IPS DF 6.9 (cell line): ENCODE data around the gene LINC01488.

ENCODE experiments used
- DNase-seq: peaks from one replicate; pipeline ENCODE4 v3.0.0-alpha.2; 2013; ENCODE audit warnings: low read depth, low spot score
- H3K27ac ChIP-seq: one replicate; pipeline ENCODE4 v1.5.1; 2013; ENCODE audit warnings: low read length, control low read depth
- H3K27me3 ChIP-seq: 2 replicates; pipeline ENCODE4 v1.6.1; 2013; ENCODE audit warnings: mild to moderate bottlenecking, low read length; ENCODE audit not compliant: control insufficient read depth, insufficient read depth
- H3K36me3 ChIP-seq: 2 replicates; pipeline ENCODE4 v1.6.1; 2013; ENCODE audit warnings: low read length; ENCODE audit not compliant: control insufficient read depth, insufficient read depth
- H3K4me1 ChIP-seq: 2 replicates; pipeline ENCODE4 v1.6.1; 2013; ENCODE audit warnings: low read length; ENCODE audit not compliant: control insufficient read depth, insufficient read depth
- H3K4me3 ChIP-seq: 2 replicates; pipeline ENCODE4 v1.5.1; 2013; ENCODE audit warnings: mild to moderate bottlenecking, low read length
- H3K9me3 ChIP-seq: 2 replicates; pipeline ENCODE4 v1.6.1; 2013; ENCODE audit warnings: low read length, inconsistent platforms; ENCODE audit not compliant: control insufficient read depth, insufficient read depth
- WGBS: extraction: QIAGEN DNeasy Blood & Tissue Kit; methylation state at CpG from one replicate; pipeline ENCODE4 v1.1.7; 2013; ENCODE audit warnings: mixed read lengths, missing lambda C conversion rate; ENCODE audit not compliant: insufficient read length, insufficient coverage; 5-methylcytosine and 5-hydroxymethylcytosine counted together

Gene LINC01488

GRCh38 chr11:69447786-69448185, 33.7 kb upstream of the LINC01488 start:
- Histone ChIP-seq H3K9me3 (no peaks in the 10 kb centered on the region), H3K27ac (no peak overlapping the region), H3K36me3 (no peaks in the 10 kb centered on the region), H3K4me1 (peaks cover 6% of the 10 kb centered on the region), H3K4me3 (no peak overlapping the region), H3K27me3 (no peaks in the 10 kb centered on the region)
- DNase-seq = no peak
- no CpG with 5 or more reads among the region's 7 CpGs for WGBS

GRCh38 chr11:69448471-69449284, 32.8 kb upstream of the LINC01488 start:
- H3K4me3 ChIP-seq = no peak overlapping the region
- DNase-seq = no peak
- no peaks in the 10 kb centered on the region for H3K36me3 ChIP-seq
- WGBS = no CpG with 5 or more reads among the region's 15 CpGs
- H3K9me3 ChIP-seq = no peaks in the 10 kb centered on the region
- no peak overlapping the region for H3K27ac ChIP-seq
- no peaks in the 10 kb centered on the region for H3K27me3 ChIP-seq
- H3K4me1 ChIP-seq = peaks cover 5% of the 10 kb centered on the region

GRCh38 chr11:69449320-69450063, 32.0 kb upstream of the LINC01488 start:
- no peak for DNase-seq
- H3K4me1 ChIP-seq = peaks cover 4% of the 10 kb centered on the region; the same call in 1 of the 2 replicates
- H3K27ac ChIP-seq = no peak overlapping the region
- no peaks in the 10 kb centered on the region for H3K36me3 ChIP-seq
- H3K4me3 ChIP-seq = no peak overlapping the region
- H3K9me3 ChIP-seq = no peaks in the 10 kb centered on the region
- no CpG with 5 or more reads among the region's 29 CpGs for WGBS
- H3K27me3 ChIP-seq = no peaks in the 10 kb centered on the region

GRCh38 chr11:69450064-69450856, 31.2 kb upstream of the LINC01488 start:
- no peak for DNase-seq
- Histone ChIP-seq H3K4me1 (peaks cover 2% of the 10 kb centered on the region; the same call in 1 of the 2 replicates), H3K4me3 (no peak overlapping the region), H3K27me3 (no peaks in the 10 kb centered on the region), H3K27ac (no peak overlapping the region), H3K9me3 (no peaks in the 10 kb centered on the region), H3K36me3 (no peaks in the 10 kb centered on the region)
- WGBS = no CpG with 5 or more reads among the region's 18 CpGs

- Histone ChIP-seq H3K4me3 (no peak overlapping the region), H3K9me3 (no peaks in the 10 kb centered on the region), H3K27me3 (no peaks in the 10 kb centered on the region), H3K4me1 (peaks cover 2% of the 10 kb centered on the region; the same call in 1 of the 2 replicates), H3K36me3 (no peaks in the 10 kb centered on the region), H3K27ac (no peak overlapping the region)
- DNase-seq = no peak
- no CpG with 5 or more reads among the region's 6 CpGs for WGBS
These were observed 30.6 kb upstream of the LINC01488 start for GRCh38 chr11:69450857-69451220.

GRCh38 chr11:69451289-69451688, 30.2 kb upstream of the LINC01488 start:
- Histone ChIP-seq H3K4me1 (peaks cover 2% of the 10 kb centered on the region; the same call in 1 of the 2 replicates), H3K9me3 (no peaks in the 10 kb centered on the region), H3K27ac (no peak overlapping the region), H3K27me3 (no peaks in the 10 kb centered on the region), H3K36me3 (no peaks in the 10 kb centered on the region), H3K4me3 (no peak overlapping the region)
- DNase-seq = no peak

- Histone ChIP-seq H3K27me3 (no peaks in the 10 kb centered on the region), H3K27ac (no peak overlapping the region), H3K4me3 (no peak overlapping the region), H3K36me3 (no peaks in the 10 kb centered on the region), H3K4me1 (peaks cover 2% of the 10 kb centered on the region; the same call in 1 of the 2 replicates), H3K9me3 (no peaks in the 10 kb centered on the region)
- WGBS = no CpG with 5 or more reads among the region's 6 CpGs
- no peak for DNase-seq
These were observed 29.1 kb upstream of the LINC01488 start for GRCh38 chr11:69452206-69452987.

- Histone ChIP-seq H3K9me3 (no peaks in the 10 kb centered on the region), H3K36me3 (no peaks in the 10 kb centered on the region), H3K4me1 (peaks cover 2% of the 10 kb centered on the region; the same call in 1 of the 2 replicates), H3K27me3 (no peaks in the 10 kb centered on the region), H3K4me3 (no peak overlapping the region), H3K27ac (no peak overlapping the region)
- DNase-seq = no peak
- no CpG with 5 or more reads among the region's 6 CpGs for whole genome bisulfite sequencing
These were observed 28.3 kb upstream of the LINC01488 start for GRCh38 chr11:69453151-69453550.

GRCh38 chr11:69454018-69454417, 27.4 kb upstream of the LINC01488 start:
- no peak for DNase-seq
- no peaks in the 10 kb centered on the region for H3K36me3 ChIP-seq
- H3K4me3 ChIP-seq = no peak overlapping the region
- WGBS = no CpG with 5 or more reads among the region's 7 CpGs
- H3K27ac ChIP-seq = no peak overlapping the region
- peaks cover 2% of the 10 kb centered on the region; the same call in 1 of the 2 replicates for H3K4me1 ChIP-seq
- no peaks in the 10 kb centered on the region for H3K9me3 ChIP-seq
- no peaks in the 10 kb centered on the region for H3K27me3 ChIP-seq
